Measurements from ENCODE around the gene CAPN10.
"Not testable (repeated sequence)": the region's sequence is repeated elsewhere in the genome, so short reads cannot be mapped to it uniquely, and the experiment has no call there.

CAPN10 gene

DNA sequence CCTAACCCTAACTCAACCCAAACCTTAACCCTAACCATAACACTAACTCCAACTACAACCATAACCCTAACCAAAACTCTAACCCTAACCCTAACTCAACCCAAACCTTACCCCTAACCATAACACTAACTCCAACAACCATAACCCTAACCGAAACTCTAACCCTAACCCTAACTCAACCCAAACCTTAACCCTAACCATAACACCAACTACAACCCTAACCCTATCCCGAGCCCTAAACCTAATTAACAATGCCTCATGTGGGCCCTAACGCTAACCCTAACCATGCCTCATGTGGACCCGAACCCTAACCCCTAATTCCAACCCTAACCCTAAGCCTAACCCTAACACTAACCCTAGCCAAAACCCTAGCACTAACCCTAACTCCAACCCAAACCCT lies 27.2 kb downstream of the CAPN10 start:
- H3K36me3 ChIP-seq (ENCODE audit: control insufficient read depth in 5 of 5, insufficient read depth in 5 of 5, low read length in 5 of 5) = no peaks in the 10 kb centered on the region
- H3K27ac ChIP-seq (ENCODE audit: low read depth, low read length) = no peak overlapping the region
- peaks cover 0 to 8% (median 0%) of the 10 kb centered on the region in 5 donors for H3K9me3 ChIP-seq (ENCODE audit: control insufficient read depth in 5 of 5, low read length in 5 of 5)
- H3K27me3 ChIP-seq (ENCODE audit: control insufficient read depth in 5 of 5, insufficient read depth in 4 of 5, low read length in 5 of 5) = no peaks in the 10 kb centered on the region
- no peak overlapping the region for H3K9ac ChIP-seq (ENCODE audit: low read length in 5 of 5)
- H3K4me1 ChIP-seq (ENCODE audit: control insufficient read depth in 5 of 5, insufficient read depth in 5 of 5, low read length in 5 of 5) = peaks cover 0 to 8% (median 0%) of the 10 kb centered on the region in 5 donors
- H3K4me3 ChIP-seq (ENCODE audit: low read depth in 1 of 5, low read length in 5 of 5) = no peak overlapping the region

GRCh38 chr2:240614391-240614790 lies 27.9 kb downstream of the CAPN10 start:
- Histone ChIP-seq H3K4me3 (ENCODE audit: low read depth in 1 of 5, low read length in 5 of 5) (no peak overlapping the region), H3K27ac (ENCODE audit: low read depth, low read length) (no peak overlapping the region), H3K36me3 (ENCODE audit: control insufficient read depth in 5 of 5, insufficient read depth in 5 of 5, low read length in 5 of 5) (no peaks in the 10 kb centered on the region), H3K9me3 (ENCODE audit: control insufficient read depth in 5 of 5, low read length in 5 of 5) (peaks cover 0 to 8% (median 0%) of the 10 kb centered on the region in 5 donors), H3K4me1 (ENCODE audit: control insufficient read depth in 5 of 5, insufficient read depth in 5 of 5, low read length in 5 of 5) (peaks cover 0 to 8% (median 0%) of the 10 kb centered on the region in 5 donors), H3K9ac (ENCODE audit: low read length in 5 of 5) (no peak overlapping the region), H3K27me3 (ENCODE audit: control insufficient read depth in 5 of 5, insufficient read depth in 4 of 5, low read length in 5 of 5) (no peaks in the 10 kb centered on the region)

GRCh38 chr2:240615396-240615795 lies 28.9 kb downstream of the CAPN10 start:
- Histone ChIP-seq H3K9ac (ENCODE audit: low read length in 5 of 5) (no peak overlapping the region), H3K36me3 (ENCODE audit: control insufficient read depth in 5 of 5, insufficient read depth in 5 of 5, low read length in 5 of 5) (no peaks in the 10 kb centered on the region), H3K27ac (ENCODE audit: low read depth, low read length) (no peak overlapping the region), H3K4me3 (ENCODE audit: low read depth in 1 of 5, low read length in 5 of 5) (no peak overlapping the region), H3K4me1 (ENCODE audit: control insufficient read depth in 5 of 5, insufficient read depth in 5 of 5, low read length in 5 of 5) (peaks cover 0 to 8% (median 0%) of the 10 kb centered on the region in 5 donors), H3K27me3 (ENCODE audit: control insufficient read depth in 5 of 5, insufficient read depth in 4 of 5, low read length in 5 of 5) (no peaks in the 10 kb centered on the region), H3K9me3 (ENCODE audit: control insufficient read depth in 5 of 5, low read length in 5 of 5) (peaks cover 0 to 8% (median 0%) of the 10 kb centered on the region in 5 donors)

GRCh38 chr2:240615820-240616547 lies 29.4 kb downstream of the CAPN10 start:
- Histone ChIP-seq H3K9me3 (ENCODE audit: control insufficient read depth in 5 of 5, low read length in 5 of 5) (peaks cover 0 to 8% (median 0%) of the 10 kb centered on the region in 5 donors), H3K4me1 (ENCODE audit: control insufficient read depth in 5 of 5, insufficient read depth in 5 of 5, low read length in 5 of 5) (peaks cover 0 to 8% (median 0%) of the 10 kb centered on the region in 5 donors), H3K27ac (ENCODE audit: low read depth, low read length) (no peak overlapping the region), H3K4me3 (ENCODE audit: low read depth in 1 of 5, low read length in 5 of 5) (no peak overlapping the region), H3K27me3 (ENCODE audit: control insufficient read depth in 5 of 5, insufficient read depth in 4 of 5, low read length in 5 of 5) (no peaks in the 10 kb centered on the region), H3K36me3 (ENCODE audit: control insufficient read depth in 5 of 5, insufficient read depth in 5 of 5, low read length in 5 of 5) (no peaks in the 10 kb centered on the region), H3K9ac (ENCODE audit: low read length in 5 of 5) (no peak overlapping the region)

DNA sequence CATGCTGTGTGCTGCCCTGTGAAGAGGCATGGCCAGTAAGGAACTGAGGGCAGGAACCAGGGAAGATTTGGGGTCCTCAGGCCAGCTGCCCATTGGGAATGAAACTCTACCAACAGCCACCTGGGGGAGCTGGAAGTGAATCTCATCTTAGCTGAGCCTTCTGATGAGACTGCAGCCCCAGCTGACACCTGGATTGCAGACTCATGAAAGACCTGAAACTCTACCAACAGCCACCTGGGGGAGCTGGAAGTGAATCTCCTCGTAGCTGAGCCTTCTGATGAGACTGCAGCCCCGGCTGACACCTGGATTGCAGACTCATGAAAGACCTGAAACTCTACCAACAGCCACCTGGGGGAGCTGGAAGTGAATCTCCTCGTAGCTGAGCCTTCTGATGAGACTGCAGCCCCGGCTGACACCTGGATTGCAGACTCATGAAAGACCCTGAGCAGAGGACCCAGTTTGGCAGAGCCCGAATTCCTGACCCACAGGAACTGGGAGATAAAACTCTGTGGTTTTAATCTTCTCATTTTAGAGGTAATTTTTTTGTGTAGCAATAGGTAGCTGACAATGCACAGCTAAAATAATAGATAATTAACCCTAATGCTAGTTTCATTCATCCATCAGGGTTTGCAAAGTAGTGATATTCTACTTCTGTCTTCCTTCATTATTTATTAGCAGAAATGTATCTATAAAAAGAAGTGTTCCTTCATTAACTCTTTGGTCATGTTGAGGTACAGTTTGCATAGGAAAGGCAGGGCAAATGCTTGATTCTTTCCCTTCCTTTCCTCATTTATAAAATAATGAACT lies 30.5 kb downstream of the CAPN10 start:
- not testable (repeated sequence) for H3K27me3 ChIP-seq (ENCODE audit: control insufficient read depth in 5 of 5, insufficient read depth in 4 of 5, low read length in 5 of 5); H3K9ac ChIP-seq (ENCODE audit: low read length in 5 of 5); H3K4me1 ChIP-seq (ENCODE audit: control insufficient read depth in 5 of 5, insufficient read depth in 5 of 5, low read length in 5 of 5); H3K4me3 ChIP-seq (ENCODE audit: low read depth in 1 of 5, low read length in 5 of 5); H3K27ac ChIP-seq (ENCODE audit: low read depth, low read length); H3K36me3 ChIP-seq (ENCODE audit: control insufficient read depth in 5 of 5, insufficient read depth in 5 of 5, low read length in 5 of 5); H3K9me3 ChIP-seq (ENCODE audit: control insufficient read depth in 5 of 5, low read length in 5 of 5)

GRCh38 chr2:240618776-240619175 lies 32.2 kb downstream of the CAPN10 start:
- Histone ChIP-seq H3K4me1 (ENCODE audit: control insufficient read depth in 5 of 5, insufficient read depth in 5 of 5, low read length in 5 of 5) (peaks cover 0 to 4% (median 0%) of the 10 kb centered on the region in 5 donors), H3K9ac (ENCODE audit: low read length in 5 of 5) (no peak overlapping the region), H3K36me3 (ENCODE audit: control insufficient read depth in 5 of 5, insufficient read depth in 5 of 5, low read length in 5 of 5) (no peaks in the 10 kb centered on the region), H3K27ac (ENCODE audit: low read depth, low read length) (no peak overlapping the region), H3K9me3 (ENCODE audit: control insufficient read depth in 5 of 5, low read length in 5 of 5) (peaks cover 0 to 8% (median 0%) of the 10 kb centered on the region in 5 donors), H3K4me3 (ENCODE audit: low read depth in 1 of 5, low read length in 5 of 5) (no peak overlapping the region), H3K27me3 (ENCODE audit: control insufficient read depth in 5 of 5, insufficient read depth in 4 of 5, low read length in 5 of 5) (peaks cover 0 to 6% (median 0%) of the 10 kb centered on the region in 5 donors)

- Histone ChIP-seq H3K36me3 (ENCODE audit: control insufficient read depth in 5 of 5, insufficient read depth in 5 of 5, low read length in 5 of 5) (no peaks in the 10 kb centered on the region), H3K9me3 (ENCODE audit: control insufficient read depth in 5 of 5, low read length in 5 of 5) (peaks cover 0 to 8% (median 0%) of the 10 kb centered on the region in 5 donors), H3K9ac (ENCODE audit: low read length in 5 of 5) (no peak overlapping the region), H3K27ac (ENCODE audit: low read depth, low read length) (no peak overlapping the region), H3K4me1 (ENCODE audit: control insufficient read depth in 5 of 5, insufficient read depth in 5 of 5, low read length in 5 of 5) (peaks cover 0 to 8% (median 3%) of the 10 kb centered on the region in 5 donors), H3K4me3 (ENCODE audit: low read depth in 1 of 5, low read length in 5 of 5) (no peak overlapping the region), H3K27me3 (ENCODE audit: control insufficient read depth in 5 of 5, insufficient read depth in 4 of 5, low read length in 5 of 5) (peaks cover 0 to 6% (median 0%) of the 10 kb centered on the region in 5 donors)
Measured at GRCh38 chr2:240619506-240620148, 33.1 kb downstream of the CAPN10 start.

DNA sequence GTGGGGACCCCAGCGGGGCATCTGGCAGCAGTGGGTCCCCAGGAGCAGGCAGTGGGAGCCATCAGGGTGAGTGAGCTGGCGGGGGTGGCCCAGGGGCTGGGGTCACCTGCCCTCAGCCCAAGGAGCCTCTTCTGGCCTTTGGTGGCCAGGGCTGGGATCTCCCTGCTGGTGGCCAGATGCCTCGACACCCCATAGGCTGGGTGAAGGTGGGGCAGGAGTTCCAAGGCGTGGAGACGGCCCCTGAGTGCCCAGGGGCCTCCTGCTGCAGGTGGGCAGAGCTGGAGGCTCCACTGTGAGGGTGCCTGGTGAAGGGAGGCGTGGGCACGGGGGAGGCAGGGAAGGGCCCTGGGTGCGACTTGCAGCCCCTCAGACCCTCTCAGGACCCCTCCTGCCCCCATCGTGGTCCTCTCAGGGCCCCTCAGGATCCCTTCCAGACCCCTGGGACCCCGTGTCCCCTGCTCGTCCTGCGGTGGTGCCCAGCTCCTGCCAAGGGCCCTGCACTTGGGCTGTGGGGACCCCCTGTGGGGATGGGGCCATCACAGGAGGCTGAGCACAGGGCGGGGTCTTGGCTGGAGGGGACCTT lies 33.7 kb downstream of the CAPN10 start:
- H3K4me1 ChIP-seq (ENCODE audit: control insufficient read depth in 5 of 5, insufficient read depth in 5 of 5, low read length in 5 of 5) = peaks cover 0 to 14% (median 3%) of the 10 kb centered on the region in 5 donors

GRCh38 chr2:240620859-240621258 lies 34.3 kb downstream of the CAPN10 start:
- H3K36me3 ChIP-seq (ENCODE audit: control insufficient read depth in 5 of 5, insufficient read depth in 5 of 5, low read length in 5 of 5) = no peaks in the 10 kb centered on the region
- H3K27ac ChIP-seq (ENCODE audit: low read depth, low read length) = no peak overlapping the region

More for the DNA sequence above, 33.7 kb downstream of the CAPN10 start:
- Histone ChIP-seq H3K4me3 (ENCODE audit: low read depth in 1 of 5, low read length in 5 of 5) (no peak overlapping the region), H3K36me3 (ENCODE audit: control insufficient read depth in 5 of 5, insufficient read depth in 5 of 5, low read length in 5 of 5) (no peaks in the 10 kb centered on the region), H3K9me3 (ENCODE audit: control insufficient read depth in 5 of 5, low read length in 5 of 5) (peaks cover 0 to 8% (median 0%) of the 10 kb centered on the region in 5 donors), H3K27ac (ENCODE audit: low read depth, low read length) (no peak overlapping the region), H3K27me3 (ENCODE audit: control insufficient read depth in 5 of 5, insufficient read depth in 4 of 5, low read length in 5 of 5) (peaks cover 0 to 6% (median 0%) of the 10 kb centered on the region in 5 donors), H3K9ac (ENCODE audit: low read length in 5 of 5) (no peak overlapping the region)

More at GRCh38 chr2:240620859-240621258, 34.3 kb downstream of the CAPN10 start:
- Histone ChIP-seq H3K9me3 (ENCODE audit: control insufficient read depth in 5 of 5, low read length in 5 of 5) (peaks cover 0 to 8% (median 0%) of the 10 kb centered on the region in 5 donors), H3K27me3 (ENCODE audit: control insufficient read depth in 5 of 5, insufficient read depth in 4 of 5, low read length in 5 of 5) (peaks cover 0 to 6% (median 2%) of the 10 kb centered on the region in 5 donors), H3K9ac (ENCODE audit: low read length in 5 of 5) (no peak overlapping the region), H3K4me1 (ENCODE audit: control insufficient read depth in 5 of 5, insufficient read depth in 5 of 5, low read length in 5 of 5) (peaks cover 0 to 16% (median 5%) of the 10 kb centered on the region in 5 donors), H3K4me3 (ENCODE audit: low read depth in 1 of 5, low read length in 5 of 5) (no peak overlapping the region)
